ENCODE data around the gene ANAPC10.

ANAPC10 gene

DNA sequence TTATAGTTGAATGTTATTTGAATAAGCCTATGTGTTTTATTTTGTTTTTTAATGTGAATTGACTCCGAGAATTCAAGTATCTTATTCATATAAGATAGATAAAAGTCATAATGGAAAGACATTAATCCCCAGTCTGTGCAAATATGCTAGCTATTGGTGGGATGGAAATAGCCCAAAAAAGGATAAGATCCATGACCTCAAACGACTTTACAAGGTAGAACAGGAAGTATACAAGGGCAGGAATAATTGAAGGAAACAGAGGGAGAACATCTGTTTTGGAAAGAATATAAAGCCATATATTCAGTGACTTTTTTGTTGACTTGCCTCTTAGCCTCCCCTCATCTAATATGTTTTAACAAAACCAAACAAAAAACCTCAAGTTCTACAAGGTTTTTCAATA, 9.1 kb upstream of the ANAPC10 start:
- peak overlapping the region; percentile 50 for H3K27ac ChIP-seq
- H3K36me3 ChIP-seq (ENCODE audit: insufficient read depth, low read length): peaks cover 96% of the 10 kb centered on the region
- TF ChIP-seq FOXP2 (optimal IDR thresholded peaks at IDR 0.05; ENCODE audit: control extremely low read depth, extremely low read length, insufficient read depth): no peak
- no peak for TF ChIP-seq POLR2AphosphoS5 (IDR thresholded peaks at IDR 0.05; ENCODE audit: borderline replicate concordance, low read depth, low read length)
- no peak for TF ChIP-seq EZH2 (IDR thresholded peaks at IDR 0.05)
- no peak overlapping the region for H3K9ac ChIP-seq (ENCODE audit: insufficient read length)
- no peak for DNase-seq (ENCODE audit: low read depth, low spot score)
- H3K9me3 ChIP-seq (ENCODE audit: low read depth, low read length): no peaks in the 10 kb centered on the region
- H3K4me3 ChIP-seq: no peak overlapping the region

DNA sequence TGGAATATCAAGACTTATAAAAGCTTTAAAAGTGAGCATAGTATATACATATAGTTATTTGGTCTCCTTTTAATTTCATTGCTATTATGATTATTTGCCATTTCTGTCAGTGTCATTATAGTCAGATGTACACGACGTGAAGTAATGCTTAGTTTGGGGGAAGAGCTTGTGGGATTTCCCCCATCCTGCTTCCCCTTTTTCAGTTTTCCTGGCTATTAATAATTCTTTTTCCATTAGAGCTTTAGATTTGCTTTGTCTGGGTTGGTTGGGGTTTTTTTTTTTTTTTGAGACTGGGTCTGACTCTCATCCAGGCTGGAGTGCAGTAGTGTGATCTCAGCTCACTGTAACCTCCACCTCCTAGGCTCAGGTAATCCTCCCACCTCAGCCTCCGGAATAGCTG, 5.5 kb upstream of the ANAPC10 start:
- Histone ChIP-seq H3K27ac (no peak overlapping the region), H3K36me3 (ENCODE audit: insufficient read depth, low read length) (peaks cover 85% of the 10 kb centered on the region)
- no peak for DNase-seq (ENCODE audit: low read depth, low spot score)

DNA sequence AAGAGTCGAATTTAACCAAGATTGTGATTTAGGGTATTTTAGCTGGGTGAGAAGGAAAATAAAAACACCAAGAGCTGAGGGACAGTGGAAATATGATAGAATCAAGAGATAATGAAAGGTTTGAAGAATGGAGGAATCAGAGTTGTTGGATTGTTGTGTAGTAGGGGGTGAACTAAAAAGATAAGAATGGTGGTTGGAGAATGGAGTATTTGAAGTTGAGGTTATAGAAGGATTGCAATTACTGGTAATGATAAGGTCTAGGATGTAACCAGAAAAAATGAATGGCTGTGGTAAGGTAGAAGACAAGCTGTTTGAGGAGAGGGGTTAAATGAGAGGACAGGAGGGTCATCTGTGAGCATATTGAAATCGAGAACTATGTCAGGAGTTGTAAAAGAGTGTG, 4.6 kb upstream of the ANAPC10 start:
- TF ChIP-seq FOXP2 (optimal IDR thresholded peaks at IDR 0.05; ENCODE audit: control extremely low read depth, extremely low read length, insufficient read depth) (no peak), POLR2AphosphoS5 (IDR thresholded peaks at IDR 0.05; ENCODE audit: borderline replicate concordance, low read depth, low read length) (no peak), EZH2 (IDR thresholded peaks at IDR 0.05) (no peak)
- H3K36me3 ChIP-seq (ENCODE audit: insufficient read depth, low read length): peaks cover 77% of the 10 kb centered on the region
- peak overlapping the region; percentile 11; the same call in 1 of the 2 replicates for H3K4me3 ChIP-seq
- H3K9ac ChIP-seq (ENCODE audit: insufficient read length): no peak overlapping the region
- no peak overlapping the region for H3K27ac ChIP-seq
- H3K9me3 ChIP-seq (ENCODE audit: low read depth, low read length): no peaks in the 10 kb centered on the region
- no peak for DNase-seq (ENCODE audit: low read depth, low spot score)

More for the DNA sequence above, 5.5 kb upstream of the ANAPC10 start:
- H3K4me3 ChIP-seq: no peak overlapping the region
- TF ChIP-seq EZH2 (IDR thresholded peaks at IDR 0.05) (no peak), POLR2AphosphoS5 (IDR thresholded peaks at IDR 0.05; ENCODE audit: borderline replicate concordance, low read depth, low read length) (no peak), FOXP2 (optimal IDR thresholded peaks at IDR 0.05; ENCODE audit: control extremely low read depth, extremely low read length, insufficient read depth) (no peak)
- H3K9me3 ChIP-seq (ENCODE audit: low read depth, low read length): no peaks in the 10 kb centered on the region
- no peak overlapping the region for H3K9ac ChIP-seq (ENCODE audit: insufficient read length)

DNA sequence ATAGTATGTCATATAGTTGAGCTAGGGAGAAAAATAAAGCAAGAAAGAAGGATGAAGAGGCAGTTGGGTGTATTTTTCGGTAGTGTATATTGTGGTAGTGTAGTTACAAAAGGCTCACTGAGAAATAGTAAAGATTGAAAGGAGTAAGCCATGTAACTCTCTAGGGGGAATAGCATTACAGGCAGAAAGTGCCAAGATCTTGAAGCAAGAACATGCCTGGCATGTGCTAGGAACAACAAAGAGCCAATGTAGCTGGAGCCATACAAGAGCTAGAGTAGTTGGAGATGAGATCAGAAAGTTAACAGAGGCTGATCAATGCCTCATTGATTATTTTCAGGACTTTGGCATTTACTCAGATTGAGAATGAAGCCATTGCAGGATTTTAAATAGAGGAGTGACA, 3.1 kb upstream of the ANAPC10 start:
- no peaks in the 10 kb centered on the region for H3K9me3 ChIP-seq (ENCODE audit: low read depth, low read length)
- H3K27ac ChIP-seq: no peak overlapping the region
- H3K9ac ChIP-seq (ENCODE audit: insufficient read length): no peak overlapping the region
- TF ChIP-seq POLR2AphosphoS5 (IDR thresholded peaks at IDR 0.05; ENCODE audit: borderline replicate concordance, low read depth, low read length): no peak
- TF ChIP-seq EZH2 (IDR thresholded peaks at IDR 0.05): no peak
- no peak for TF ChIP-seq FOXP2 (optimal IDR thresholded peaks at IDR 0.05; ENCODE audit: control extremely low read depth, extremely low read length, insufficient read depth)
- peak overlapping the region; percentile 24; the same call in 1 of the 2 replicates for H3K4me3 ChIP-seq
- peaks cover 61% of the 10 kb centered on the region for H3K36me3 ChIP-seq (ENCODE audit: insufficient read depth, low read length)
- DNase-seq (ENCODE audit: low read depth, low spot score): no peak

DNA sequence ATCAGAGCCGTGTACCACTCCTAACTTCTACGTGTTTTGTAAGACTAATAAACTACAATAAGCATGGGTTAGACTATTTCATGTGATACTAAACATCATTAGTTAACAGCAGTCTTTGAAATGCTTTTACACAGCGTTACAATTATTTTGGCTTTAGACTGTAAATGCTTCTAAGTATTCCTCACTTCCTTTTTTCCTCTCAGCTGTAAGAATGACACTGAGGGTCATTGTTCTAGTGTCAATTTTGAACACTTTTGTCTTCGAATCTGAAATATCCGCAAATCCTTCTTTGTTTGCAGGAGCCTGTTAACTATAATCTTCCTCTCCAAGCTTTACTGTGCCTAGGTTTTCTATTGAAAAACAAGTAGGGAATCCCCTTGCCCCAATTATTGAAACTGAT, 1.7 kb upstream of the ANAPC10 start:
- H3K9ac ChIP-seq (ENCODE audit: insufficient read length): peak overlapping the region; percentile 95
- DNase-seq (ENCODE audit: low read depth, low spot score): no peak
- no peak for TF ChIP-seq FOXP2 (optimal IDR thresholded peaks at IDR 0.05; ENCODE audit: control extremely low read depth, extremely low read length, insufficient read depth)
- no peak for TF ChIP-seq POLR2AphosphoS5 (IDR thresholded peaks at IDR 0.05; ENCODE audit: borderline replicate concordance, low read depth, low read length)
- no peak for TF ChIP-seq EZH2 (IDR thresholded peaks at IDR 0.05)

DNA sequence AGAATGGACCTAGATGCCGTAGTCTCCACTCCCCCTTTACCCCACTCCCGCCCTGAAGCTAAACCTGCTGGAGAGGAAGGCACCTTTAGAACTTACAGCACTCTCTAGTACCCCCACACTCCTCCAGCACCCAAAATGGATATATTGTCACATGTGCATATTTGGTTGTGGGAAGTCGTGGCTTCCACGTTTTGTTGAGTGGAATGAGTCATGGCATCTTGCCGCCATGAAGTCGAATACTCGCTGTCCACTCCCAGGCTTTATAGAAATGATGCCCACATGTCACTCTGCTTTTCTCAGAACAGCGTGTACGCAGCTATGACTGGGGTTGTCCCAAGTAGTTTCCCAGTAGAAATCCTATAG, 660 bp upstream of the ANAPC10 start:
- Histone ChIP-seq H3K27ac (peak overlapping the region; percentile 60), H3K9me3 (ENCODE audit: low read depth, low read length) (peaks cover 7% of the 10 kb centered on the region), H3K36me3 (ENCODE audit: insufficient read depth, low read length) (peaks cover 62% of the 10 kb centered on the region), H3K4me3 (peak overlapping the region; percentile 84), H3K9ac (ENCODE audit: insufficient read length) (peak overlapping the region; percentile 95)
- DNase-seq (ENCODE audit: low read depth, low spot score): no peak
- TF ChIP-seq POLR2AphosphoS5 (IDR thresholded peaks at IDR 0.05; ENCODE audit: borderline replicate concordance, low read depth, low read length): no peak
- no peak for TF ChIP-seq FOXP2 (optimal IDR thresholded peaks at IDR 0.05; ENCODE audit: control extremely low read depth, extremely low read length, insufficient read depth)
- TF ChIP-seq EZH2 (IDR thresholded peaks at IDR 0.05): no peak

More for the DNA sequence above, 1.7 kb upstream of the ANAPC10 start:
- Histone ChIP-seq H3K9me3 (ENCODE audit: low read depth, low read length) (no peaks in the 10 kb centered on the region), H3K4me3 (peak overlapping the region; percentile 84), H3K36me3 (ENCODE audit: insufficient read depth, low read length) (peaks cover 60% of the 10 kb centered on the region), H3K27ac (no peak overlapping the region)

DNA sequence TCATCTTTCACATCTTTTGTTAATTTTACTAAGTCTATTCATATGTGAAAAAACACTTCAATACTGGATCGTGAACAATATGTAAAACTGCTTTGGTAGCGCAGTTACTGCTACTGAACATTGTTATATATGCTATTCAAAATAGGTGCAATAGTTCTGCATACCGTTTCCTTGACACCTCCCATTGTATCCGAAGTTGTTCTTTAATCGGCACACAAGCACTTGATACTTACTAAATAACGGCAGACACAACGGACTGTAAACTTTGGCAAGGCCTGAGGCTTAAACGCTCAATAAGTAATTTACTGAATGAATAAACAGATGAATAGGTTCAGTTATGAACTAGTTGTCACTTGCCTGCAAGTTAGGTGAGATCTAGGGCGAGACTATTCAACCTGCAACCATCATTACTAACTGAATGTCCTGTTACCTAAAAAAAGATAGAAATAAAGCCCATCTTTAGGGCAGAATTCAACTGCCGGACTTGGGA, 620 bp downstream of the ANAPC10 start:
- H3K9ac ChIP-seq (ENCODE audit: insufficient read length): peak overlapping the region; percentile 95
- DNase-seq (ENCODE audit: low read depth, low spot score): no peak
- TF ChIP-seq POLR2AphosphoS5 (IDR thresholded peaks at IDR 0.05; ENCODE audit: borderline replicate concordance, low read depth, low read length) (no peak), FOXP2 (optimal IDR thresholded peaks at IDR 0.05; ENCODE audit: control extremely low read depth, extremely low read length, insufficient read depth) (no peak), EZH2 (IDR thresholded peaks at IDR 0.05) (no peak)
- peak overlapping the region; percentile 63; the same call in 1 of the 2 replicates for H3K27ac ChIP-seq
- peaks cover 62% of the 10 kb centered on the region for H3K36me3 ChIP-seq (ENCODE audit: insufficient read depth, low read length)
- H3K9me3 ChIP-seq (ENCODE audit: low read depth, low read length): peaks cover 7% of the 10 kb centered on the region
- peak overlapping the region; percentile 84 for H3K4me3 ChIP-seq

DNA sequence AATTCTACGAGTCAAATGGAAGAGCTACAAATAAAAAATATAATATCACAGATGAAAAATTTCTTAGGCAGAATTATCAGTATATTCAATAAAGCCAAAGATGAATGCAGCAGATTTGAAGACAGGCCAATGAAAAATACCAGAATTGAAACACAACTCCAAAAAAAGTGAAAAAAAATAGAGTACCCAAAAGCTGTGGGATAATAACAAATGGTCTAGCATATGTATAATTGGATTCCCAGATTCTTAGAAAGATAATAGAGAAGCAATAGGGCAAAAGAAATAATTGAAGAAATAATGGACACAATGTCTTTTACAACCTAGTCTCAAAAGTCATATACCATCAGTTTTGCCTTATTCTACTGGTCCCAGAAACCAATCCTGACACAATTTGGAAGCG, 4.4 kb downstream of the ANAPC10 start:
- Histone ChIP-seq H3K36me3 (ENCODE audit: insufficient read depth, low read length) (peaks cover 70% of the 10 kb centered on the region), H3K4me3 (no peak overlapping the region), H3K27ac (no peak overlapping the region), H3K9me3 (ENCODE audit: low read depth, low read length) (peaks cover 7% of the 10 kb centered on the region), H3K9ac (ENCODE audit: insufficient read length) (no peak overlapping the region)
- no peak for TF ChIP-seq FOXP2 (optimal IDR thresholded peaks at IDR 0.05; ENCODE audit: control extremely low read depth, extremely low read length, insufficient read depth)
- DNase-seq (ENCODE audit: low read depth, low spot score): no peak

DNA sequence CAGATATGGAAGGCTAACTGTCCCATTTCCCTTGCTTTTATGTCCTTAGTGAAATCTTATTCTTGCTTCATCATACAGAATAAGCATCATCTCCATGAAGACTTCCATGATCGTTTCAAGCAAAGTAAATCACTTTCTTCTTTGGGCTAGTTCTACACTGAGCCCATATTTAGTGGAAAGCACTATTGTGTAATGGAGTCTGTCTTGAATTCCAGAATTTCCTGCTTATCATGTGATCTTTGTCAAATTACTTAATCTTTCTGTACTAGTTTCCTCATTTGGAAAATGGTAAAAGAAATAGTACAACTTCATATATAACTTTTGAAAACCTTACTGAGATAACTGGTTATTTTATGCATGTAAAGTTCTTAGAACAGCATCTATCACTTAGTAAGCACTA, 7.6 kb downstream of the ANAPC10 start:
- no peak overlapping the region for H3K27ac ChIP-seq
- DNase-seq (ENCODE audit: low read depth, low spot score): no peak
- TF ChIP-seq EZH2 (IDR thresholded peaks at IDR 0.05): no peak
- TF ChIP-seq FOXP2 (optimal IDR thresholded peaks at IDR 0.05; ENCODE audit: control extremely low read depth, extremely low read length, insufficient read depth): no peak
- TF ChIP-seq POLR2AphosphoS5 (IDR thresholded peaks at IDR 0.05; ENCODE audit: borderline replicate concordance, low read depth, low read length): no peak
- no peak overlapping the region for H3K4me3 ChIP-seq
- H3K36me3 ChIP-seq (ENCODE audit: insufficient read depth, low read length): peaks cover 83% of the 10 kb centered on the region
- no peak overlapping the region for H3K9ac ChIP-seq (ENCODE audit: insufficient read length)
- peaks cover 7% of the 10 kb centered on the region for H3K9me3 ChIP-seq (ENCODE audit: low read depth, low read length)
